ENCODE data around the gene PDZD4. TPM values are rescaled to one million over a fixed set of nuclear protein-coding genes. Genes with fewer than 3 reads are reported as not detected.

Gene PDZD4
- total RNA-seq, 4 donors from 2014 or later, result 2.0 to 6.3 (median 3.0) TPM

DNA sequence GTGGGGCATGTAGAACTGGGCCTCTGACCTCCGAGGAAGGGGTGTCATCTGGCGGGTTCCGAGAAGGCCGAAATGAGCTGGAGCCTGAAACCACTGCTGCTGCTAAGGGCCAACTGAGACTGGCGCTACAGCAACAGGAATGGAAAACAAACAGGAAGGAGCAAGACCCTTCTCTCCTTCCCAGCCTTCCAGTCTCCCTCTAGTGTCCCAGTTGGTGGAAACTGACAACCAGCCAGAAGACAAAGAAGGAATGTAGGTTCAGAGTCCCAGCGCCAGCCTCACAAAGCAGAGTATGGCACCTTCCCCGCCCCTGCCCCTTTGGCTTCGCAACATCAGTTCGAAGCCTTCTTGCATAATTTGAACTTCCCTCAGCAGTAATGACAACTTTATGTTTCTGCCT lies 24.4 kb upstream of the PDZD4 start:
- H3K36me3 ChIP-seq, result no peaks in the 10 kb centered on the region
- H3K4me3 ChIP-seq, result no peak overlapping the region
- H3K27ac ChIP-seq, result no peak overlapping the region
- WGBS, result 81% methylated on average over 9 of the region's 9 CpGs
- H3K9me3 ChIP-seq, result no peaks in the 10 kb centered on the region
- TF ChIP-seq POLR2A (IDR thresholded peaks at IDR 0.05) (no peak), EP300 (IDR thresholded peaks at IDR 0.05) (no peak), POLR2AphosphoS5 (IDR thresholded peaks at IDR 0.05) (no peak)
- TF ChIP-seq, protein P1, sequence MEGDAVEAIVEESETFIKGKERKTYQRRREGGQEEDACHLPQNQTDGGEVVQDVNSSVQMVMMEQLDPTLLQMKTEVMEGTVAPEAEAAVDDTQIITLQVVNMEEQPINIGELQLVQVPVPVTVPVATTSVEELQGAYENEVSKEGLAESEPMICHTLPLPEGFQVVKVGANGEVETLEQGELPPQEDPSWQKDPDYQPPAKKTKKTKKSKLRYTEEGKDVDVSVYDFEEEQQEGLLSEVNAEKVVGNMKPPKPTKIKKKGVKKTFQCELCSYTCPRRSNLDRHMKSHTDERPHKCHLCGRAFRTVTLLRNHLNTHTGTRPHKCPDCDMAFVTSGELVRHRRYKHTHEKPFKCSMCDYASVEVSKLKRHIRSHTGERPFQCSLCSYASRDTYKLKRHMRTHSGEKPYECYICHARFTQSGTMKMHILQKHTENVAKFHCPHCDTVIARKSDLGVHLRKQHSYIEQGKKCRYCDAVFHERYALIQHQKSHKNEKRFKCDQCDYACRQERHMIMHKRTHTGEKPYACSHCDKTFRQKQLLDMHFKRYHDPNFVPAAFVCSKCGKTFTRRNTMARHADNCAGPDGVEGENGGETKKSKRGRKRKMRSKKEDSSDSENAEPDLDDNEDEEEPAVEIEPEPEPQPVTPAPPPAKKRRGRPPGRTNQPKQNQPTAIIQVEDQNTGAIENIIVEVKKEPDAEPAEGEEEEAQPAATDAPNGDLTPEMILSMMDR (IDR thresholded peaks at IDR 0.05), result no peak
- H3K27me3 ChIP-seq, result no peaks in the 10 kb centered on the region
- DNase-seq (ENCODE audit: low spot score in 2 of 2), result no peak
- H3K4me1 ChIP-seq, result no peaks in the 10 kb centered on the region

DNA sequence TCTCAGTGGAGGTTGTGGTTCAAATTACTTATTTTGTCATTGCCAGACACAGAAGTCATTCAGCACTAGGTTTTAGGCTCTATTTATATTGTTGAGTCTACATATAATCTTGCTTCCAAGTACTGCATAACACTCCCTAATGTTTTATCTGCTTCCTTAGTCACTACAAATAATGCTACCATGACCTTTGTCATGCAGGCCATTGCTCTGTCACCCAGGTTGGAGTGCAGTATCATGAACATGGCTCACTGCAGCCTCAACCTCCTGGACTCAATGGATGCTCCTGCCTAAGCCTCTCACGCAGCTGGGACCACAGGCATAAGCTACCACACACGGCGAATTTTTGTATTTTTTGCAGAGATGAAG lies 23.5 kb upstream of the PDZD4 start:
- Histone ChIP-seq H3K36me3 (no peaks in the 10 kb centered on the region), H3K9me3 (no peaks in the 10 kb centered on the region), H3K4me3 (no peak overlapping the region), H3K27ac (no peak overlapping the region), H3K4me1 (no peaks in the 10 kb centered on the region), H3K27me3 (no peaks in the 10 kb centered on the region)
- DNase-seq (ENCODE audit: low spot score in 2 of 2), result no peak
- WGBS, result 90% methylated on average over 3 of the region's 3 CpGs
- TF ChIP-seq POLR2AphosphoS5 (IDR thresholded peaks at IDR 0.05) (no peak), EP300 (IDR thresholded peaks at IDR 0.05) (no peak), POLR2A (IDR thresholded peaks at IDR 0.05) (no peak)
- TF ChIP-seq, protein P1 (IDR thresholded peaks at IDR 0.05), result no peak

DNA sequence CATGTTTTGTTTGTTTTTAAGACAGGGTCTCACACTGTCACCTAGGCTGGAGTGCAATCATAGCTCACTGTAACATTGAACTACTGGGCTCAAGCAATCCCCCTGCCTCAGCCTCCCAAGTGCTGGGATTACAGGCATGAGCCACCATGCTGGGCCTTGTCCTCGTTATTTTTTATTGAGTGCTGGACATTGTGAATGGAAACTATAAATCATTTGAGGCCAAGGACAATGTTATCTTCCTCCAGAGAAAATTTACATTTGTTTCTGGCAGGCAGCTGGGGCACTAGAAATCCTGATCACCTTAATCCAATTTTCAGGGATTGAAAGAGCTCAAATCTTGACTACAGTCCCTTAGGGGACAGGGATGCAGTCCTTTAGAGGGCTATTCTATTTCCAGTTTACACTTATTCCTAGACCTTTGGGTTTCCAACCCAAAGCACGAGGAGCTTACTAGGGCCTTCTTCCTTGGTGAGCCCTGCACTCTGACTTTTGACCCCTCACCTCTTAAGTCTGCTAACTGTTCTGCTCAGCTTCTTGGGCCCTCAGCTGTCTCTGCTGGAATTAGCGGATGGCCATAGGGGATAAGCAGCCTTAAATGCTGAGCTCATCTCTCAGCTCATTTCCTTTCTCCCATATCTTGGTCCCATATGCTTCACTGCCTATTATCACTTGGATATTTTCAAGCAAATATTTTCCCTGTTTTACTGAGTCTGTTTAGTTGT lies 23.0 kb upstream of the PDZD4 start:
- TF ChIP-seq, protein P1 (IDR thresholded peaks at IDR 0.05), result no peak
- TF ChIP-seq POLR2A (IDR thresholded peaks at IDR 0.05), result no peak
- TF ChIP-seq POLR2AphosphoS5 (IDR thresholded peaks at IDR 0.05), result no peak
- TF ChIP-seq EP300 (IDR thresholded peaks at IDR 0.05), result no peak
- Histone ChIP-seq H3K27me3 (no peaks in the 10 kb centered on the region), H3K4me1 (no peaks in the 10 kb centered on the region), H3K4me3 (no peak overlapping the region), H3K9me3 (no peaks in the 10 kb centered on the region), H3K36me3 (no peaks in the 10 kb centered on the region), H3K27ac (no peak overlapping the region)
- 67% methylated on average over 3 of the region's 3 CpGs for WGBS
- no peak for DNase-seq (ENCODE audit: low spot score in 2 of 2)

DNA sequence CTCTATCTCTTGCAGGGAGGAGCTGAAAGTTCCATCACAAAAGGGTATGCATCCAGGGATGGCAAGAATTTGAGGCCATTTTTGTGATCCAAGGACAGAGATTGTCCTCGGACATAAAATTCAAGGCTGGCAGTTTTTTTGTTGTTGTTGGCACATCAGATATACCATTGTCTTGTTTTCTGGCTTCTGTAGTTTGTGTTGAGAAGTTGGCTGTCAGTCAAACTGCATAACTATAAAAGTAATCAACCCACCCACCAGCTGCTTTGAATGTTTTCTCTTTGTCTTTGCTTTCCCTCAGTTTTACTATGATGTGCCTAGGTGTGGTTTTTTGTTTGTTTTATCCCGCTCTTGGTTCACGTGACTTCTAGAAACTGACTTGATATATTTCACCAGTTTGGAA lies 21.6 kb upstream of the PDZD4 start:
- Histone ChIP-seq H3K27me3 (no peaks in the 10 kb centered on the region), H3K36me3 (no peaks in the 10 kb centered on the region), H3K4me3 (no peak overlapping the region), H3K27ac (no peak overlapping the region), H3K9me3 (no peaks in the 10 kb centered on the region), H3K4me1 (no peaks in the 10 kb centered on the region)
- 62% methylated on average over 3 of the region's 3 CpGs for WGBS
- no peak for DNase-seq (ENCODE audit: low spot score in 2 of 2)
- TF ChIP-seq, protein P1 (IDR thresholded peaks at IDR 0.05), result no peak
- TF ChIP-seq POLR2AphosphoS5 (IDR thresholded peaks at IDR 0.05) (no peak), POLR2A (IDR thresholded peaks at IDR 0.05) (no peak), EP300 (IDR thresholded peaks at IDR 0.05) (no peak)

DNA sequence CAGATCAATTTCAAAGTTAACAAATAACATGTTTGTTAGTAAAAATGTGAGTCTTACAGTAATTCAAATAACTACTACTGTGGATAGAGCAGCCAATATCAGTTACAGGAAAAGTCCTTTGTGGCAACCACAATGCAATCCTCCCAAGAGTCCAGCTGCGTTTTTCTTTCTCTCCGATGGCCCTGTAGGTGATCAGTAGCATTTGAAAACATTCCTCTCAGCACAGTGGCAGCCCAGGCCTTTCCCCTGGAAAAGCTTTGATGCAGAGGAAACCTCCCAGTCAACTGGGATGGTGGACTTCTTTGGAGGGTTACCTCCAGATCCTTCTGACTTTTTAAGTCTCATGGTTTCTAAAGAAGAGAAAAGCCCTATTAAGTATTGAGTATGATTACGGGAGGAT lies 18.0 kb upstream of the PDZD4 start:
- H3K4me1 ChIP-seq, result no peaks in the 10 kb centered on the region
- DNase-seq (ENCODE audit: low spot score in 2 of 2), result no peak
- H3K36me3 ChIP-seq, result no peaks in the 10 kb centered on the region
- H3K27ac ChIP-seq, result no peak overlapping the region
- WGBS, result 65% methylated on average over 3 of the region's 3 CpGs
- peaks cover 3% of the 10 kb centered on the region for H3K27me3 ChIP-seq
- TF ChIP-seq POLR2A (IDR thresholded peaks at IDR 0.05), result no peak
- no peak for TF ChIP-seq POLR2AphosphoS5 (IDR thresholded peaks at IDR 0.05)
- no peak for TF ChIP-seq EP300 (IDR thresholded peaks at IDR 0.05)
- TF ChIP-seq, protein P1 (IDR thresholded peaks at IDR 0.05), result no peak
- no peak overlapping the region for H3K4me3 ChIP-seq
- H3K9me3 ChIP-seq, result no peaks in the 10 kb centered on the region
